ENCODE data around the gene DTX1. TPM values are rescaled to one million over a fixed set of nuclear protein-coding genes. Genes with fewer than 3 reads are reported as not detected.

Gene DTX1
- polyA plus RNA-seq (2012; ENCODE audit: low read depth, missing spikeins) = 25.4 TPM

GRCh38 chr12:113056631-113057488 is at the start of gene DTX1:
TSS of gene DTX1 (plus strand) at chr12:113056730. CDS start at chr12:113058193, 1,463 bp downstream.
- TF ChIP-seq PAX5 (IDR thresholded peaks at IDR 0.05; ENCODE audit: insufficient read depth, low read length, severe bottlenecking) = no peak
- no peak for TF ChIP-seq SPI1 (IDR thresholded peaks at IDR 0.05; ENCODE audit: low read depth, low read length)
- no peak for TF ChIP-seq POU2F2 (IDR thresholded peaks at IDR 0.05; ENCODE audit: low read depth, low read length)
- no peak for TF ChIP-seq TAF1 (IDR thresholded peaks at IDR 0.05; ENCODE audit: low read depth, low read length)
- TF ChIP-seq POLR2A (IDR thresholded peaks at IDR 0.05; ENCODE audit: low read depth, low read length) = no peak
- TF ChIP-seq POLR2AphosphoS5 (IDR thresholded peaks at IDR 0.05; ENCODE audit: low read depth, low read length) = no peak
- no peak for DNase-seq (ENCODE audit: insufficient read length, low spot score)
- FAIRE-seq = no peak

- TF ChIP-seq POU2F2 (IDR thresholded peaks at IDR 0.05; ENCODE audit: low read depth, low read length) = no peak
- TF ChIP-seq POLR2A (IDR thresholded peaks at IDR 0.05; ENCODE audit: low read depth, low read length) = no peak
- no peak for TF ChIP-seq TAF1 (IDR thresholded peaks at IDR 0.05; ENCODE audit: low read depth, low read length)
- no peak for TF ChIP-seq SPI1 (IDR thresholded peaks at IDR 0.05; ENCODE audit: low read depth, low read length)
- no peak for TF ChIP-seq POLR2AphosphoS5 (IDR thresholded peaks at IDR 0.05; ENCODE audit: low read depth, low read length)
- no peak for TF ChIP-seq PAX5 (IDR thresholded peaks at IDR 0.05; ENCODE audit: insufficient read depth, low read length, severe bottlenecking)
- DNase-seq (ENCODE audit: insufficient read length, low spot score) (no peak), FAIRE-seq (no peak)
These were observed 49.4 kb upstream of the DTX1 start for GRCh38 chr12:113007166-113007565.

- no peak for TF ChIP-seq POU2F2 (IDR thresholded peaks at IDR 0.05; ENCODE audit: low read depth, low read length)
- TF ChIP-seq POLR2AphosphoS5 (IDR thresholded peaks at IDR 0.05; ENCODE audit: low read depth, low read length) = no peak
- no peak for TF ChIP-seq PAX5 (IDR thresholded peaks at IDR 0.05; ENCODE audit: insufficient read depth, low read length, severe bottlenecking)
- TF ChIP-seq TAF1 (IDR thresholded peaks at IDR 0.05; ENCODE audit: low read depth, low read length) = no peak
- TF ChIP-seq POLR2A (IDR thresholded peaks at IDR 0.05; ENCODE audit: low read depth, low read length) = no peak
- TF ChIP-seq SPI1 (IDR thresholded peaks at IDR 0.05; ENCODE audit: low read depth, low read length) = no peak
These were observed 45.8 kb upstream of the DTX1 start for GRCh38 chr12:113010701-113011100.

GRCh38 chr12:113014565-113014964 is 42.0 kb upstream of the DTX1 start:
- TF ChIP-seq POLR2AphosphoS5 (IDR thresholded peaks at IDR 0.05; ENCODE audit: low read depth, low read length) = no peak
- no peak for TF ChIP-seq POLR2A (IDR thresholded peaks at IDR 0.05; ENCODE audit: low read depth, low read length)
- TF ChIP-seq TAF1 (IDR thresholded peaks at IDR 0.05; ENCODE audit: low read depth, low read length) = no peak
- TF ChIP-seq POU2F2 (IDR thresholded peaks at IDR 0.05; ENCODE audit: low read depth, low read length) = no peak
- TF ChIP-seq SPI1 (IDR thresholded peaks at IDR 0.05; ENCODE audit: low read depth, low read length) = no peak
- TF ChIP-seq PAX5 (IDR thresholded peaks at IDR 0.05; ENCODE audit: insufficient read depth, low read length, severe bottlenecking) = no peak
- DNase-seq (ENCODE audit: insufficient read length, low spot score) (no peak), FAIRE-seq (no peak)

More at GRCh38 chr12:113010701-113011100, 45.8 kb upstream of the DTX1 start:
- no peak for DNase-seq (ENCODE audit: insufficient read length, low spot score)
- no peak for FAIRE-seq

- DNase-seq (ENCODE audit: insufficient read length, low spot score) = no peak
- TF ChIP-seq POLR2A (IDR thresholded peaks at IDR 0.05; ENCODE audit: low read depth, low read length) (no peak), POU2F2 (IDR thresholded peaks at IDR 0.05; ENCODE audit: low read depth, low read length) (no peak), SPI1 (IDR thresholded peaks at IDR 0.05; ENCODE audit: low read depth, low read length) (no peak), POLR2AphosphoS5 (IDR thresholded peaks at IDR 0.05; ENCODE audit: low read depth, low read length) (no peak), PAX5 (IDR thresholded peaks at IDR 0.05; ENCODE audit: insufficient read depth, low read length, severe bottlenecking) (no peak), TAF1 (IDR thresholded peaks at IDR 0.05; ENCODE audit: low read depth, low read length) (no peak)
- FAIRE-seq = no peak
These were observed 39.7 kb upstream of the DTX1 start for GRCh38 chr12:113016796-113017195.

GRCh38 chr12:113019025-113019424 is 37.5 kb upstream of the DTX1 start:
- DNase-seq (ENCODE audit: insufficient read length, low spot score) = no peak
- no peak for FAIRE-seq

GRCh38 chr12:113021500-113021899 is 35.0 kb upstream of the DTX1 start:
- DNase-seq (ENCODE audit: insufficient read length, low spot score) = no peak
- no peak for FAIRE-seq
- no peak for TF ChIP-seq SPI1 (IDR thresholded peaks at IDR 0.05; ENCODE audit: low read depth, low read length)
- no peak for TF ChIP-seq POU2F2 (IDR thresholded peaks at IDR 0.05; ENCODE audit: low read depth, low read length)
- no peak for TF ChIP-seq TAF1 (IDR thresholded peaks at IDR 0.05; ENCODE audit: low read depth, low read length)
- no peak for TF ChIP-seq PAX5 (IDR thresholded peaks at IDR 0.05; ENCODE audit: insufficient read depth, low read length, severe bottlenecking)
- no peak for TF ChIP-seq POLR2AphosphoS5 (IDR thresholded peaks at IDR 0.05; ENCODE audit: low read depth, low read length)
- TF ChIP-seq POLR2A (IDR thresholded peaks at IDR 0.05; ENCODE audit: low read depth, low read length) = no peak

More at GRCh38 chr12:113019025-113019424, 37.5 kb upstream of the DTX1 start:
- no peak for TF ChIP-seq POU2F2 (IDR thresholded peaks at IDR 0.05; ENCODE audit: low read depth, low read length)
- TF ChIP-seq TAF1 (IDR thresholded peaks at IDR 0.05; ENCODE audit: low read depth, low read length) = no peak
- no peak for TF ChIP-seq POLR2A (IDR thresholded peaks at IDR 0.05; ENCODE audit: low read depth, low read length)
- TF ChIP-seq SPI1 (IDR thresholded peaks at IDR 0.05; ENCODE audit: low read depth, low read length) = no peak
- TF ChIP-seq PAX5 (IDR thresholded peaks at IDR 0.05; ENCODE audit: insufficient read depth, low read length, severe bottlenecking) = no peak
- TF ChIP-seq POLR2AphosphoS5 (IDR thresholded peaks at IDR 0.05; ENCODE audit: low read depth, low read length) = no peak

GRCh38 chr12:113022563-113023297 is 33.8 kb upstream of the DTX1 start:
- no peak for DNase-seq (ENCODE audit: insufficient read length, low spot score)
- no peak for FAIRE-seq
- TF ChIP-seq POLR2A (IDR thresholded peaks at IDR 0.05; ENCODE audit: low read depth, low read length) = no peak
- TF ChIP-seq POU2F2 (IDR thresholded peaks at IDR 0.05; ENCODE audit: low read depth, low read length) = no peak

- no peak for TF ChIP-seq PAX5 (IDR thresholded peaks at IDR 0.05; ENCODE audit: insufficient read depth, low read length, severe bottlenecking)
- TF ChIP-seq POU2F2 (IDR thresholded peaks at IDR 0.05; ENCODE audit: low read depth, low read length) = no peak
- no peak for TF ChIP-seq POLR2AphosphoS5 (IDR thresholded peaks at IDR 0.05; ENCODE audit: low read depth, low read length)
- TF ChIP-seq POLR2A (IDR thresholded peaks at IDR 0.05; ENCODE audit: low read depth, low read length) = no peak
- TF ChIP-seq TAF1 (IDR thresholded peaks at IDR 0.05; ENCODE audit: low read depth, low read length) = no peak
- TF ChIP-seq SPI1 (IDR thresholded peaks at IDR 0.05; ENCODE audit: low read depth, low read length) = no peak
- FAIRE-seq (peak; percentile 13), DNase-seq (ENCODE audit: insufficient read length, low spot score) (no peak)
These were observed 28.8 kb upstream of the DTX1 start for GRCh38 chr12:113027726-113028125.

Measured in GM12891 (cell line).